ENCODE results near the gene TRMT61A.

TRMT61A gene

DNA sequence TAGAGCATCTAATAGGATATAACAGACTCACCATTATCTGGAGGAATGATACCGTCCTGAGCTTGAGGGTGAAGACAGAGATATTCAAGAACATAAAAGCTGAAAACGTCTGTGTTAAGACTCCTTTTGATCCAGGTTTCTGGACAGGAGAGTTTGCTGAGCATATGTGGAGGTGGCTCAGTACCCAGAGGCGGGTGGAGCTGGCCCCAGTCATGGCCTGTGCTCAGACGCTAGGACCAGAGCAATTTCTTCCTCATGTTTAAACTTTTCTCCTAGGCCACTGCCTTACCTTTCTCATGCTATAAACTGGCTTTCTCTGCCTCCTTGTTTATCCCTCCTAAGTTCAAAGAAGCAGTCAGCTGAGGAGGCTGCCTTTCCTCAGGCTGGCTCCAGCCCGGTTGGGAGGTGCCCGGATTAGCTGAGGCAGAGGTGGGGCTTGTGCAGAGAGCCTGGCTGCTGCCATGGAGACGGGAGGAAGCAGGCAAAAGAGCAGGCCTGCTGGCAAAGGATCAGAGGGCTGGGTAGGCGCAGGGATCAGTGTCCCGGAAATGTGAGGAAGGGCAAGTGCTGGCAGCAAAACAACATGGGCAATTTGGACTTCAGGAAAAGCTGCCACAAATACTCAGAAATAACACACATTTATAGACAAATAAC, 47.5 kb downstream of the TRMT61A start:
- DNase-seq (ENCODE audit: low read depth): peak; percentile 87
- TF ChIP-seq, protein P1, sequence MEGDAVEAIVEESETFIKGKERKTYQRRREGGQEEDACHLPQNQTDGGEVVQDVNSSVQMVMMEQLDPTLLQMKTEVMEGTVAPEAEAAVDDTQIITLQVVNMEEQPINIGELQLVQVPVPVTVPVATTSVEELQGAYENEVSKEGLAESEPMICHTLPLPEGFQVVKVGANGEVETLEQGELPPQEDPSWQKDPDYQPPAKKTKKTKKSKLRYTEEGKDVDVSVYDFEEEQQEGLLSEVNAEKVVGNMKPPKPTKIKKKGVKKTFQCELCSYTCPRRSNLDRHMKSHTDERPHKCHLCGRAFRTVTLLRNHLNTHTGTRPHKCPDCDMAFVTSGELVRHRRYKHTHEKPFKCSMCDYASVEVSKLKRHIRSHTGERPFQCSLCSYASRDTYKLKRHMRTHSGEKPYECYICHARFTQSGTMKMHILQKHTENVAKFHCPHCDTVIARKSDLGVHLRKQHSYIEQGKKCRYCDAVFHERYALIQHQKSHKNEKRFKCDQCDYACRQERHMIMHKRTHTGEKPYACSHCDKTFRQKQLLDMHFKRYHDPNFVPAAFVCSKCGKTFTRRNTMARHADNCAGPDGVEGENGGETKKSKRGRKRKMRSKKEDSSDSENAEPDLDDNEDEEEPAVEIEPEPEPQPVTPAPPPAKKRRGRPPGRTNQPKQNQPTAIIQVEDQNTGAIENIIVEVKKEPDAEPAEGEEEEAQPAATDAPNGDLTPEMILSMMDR (IDR thresholded peaks at IDR 0.05; ENCODE audit: insufficient read depth, low read depth, low read length, missing control alignments): no peak
- no peak overlapping the region for H3K4me3 ChIP-seq (ENCODE audit: low read length)

DNA sequence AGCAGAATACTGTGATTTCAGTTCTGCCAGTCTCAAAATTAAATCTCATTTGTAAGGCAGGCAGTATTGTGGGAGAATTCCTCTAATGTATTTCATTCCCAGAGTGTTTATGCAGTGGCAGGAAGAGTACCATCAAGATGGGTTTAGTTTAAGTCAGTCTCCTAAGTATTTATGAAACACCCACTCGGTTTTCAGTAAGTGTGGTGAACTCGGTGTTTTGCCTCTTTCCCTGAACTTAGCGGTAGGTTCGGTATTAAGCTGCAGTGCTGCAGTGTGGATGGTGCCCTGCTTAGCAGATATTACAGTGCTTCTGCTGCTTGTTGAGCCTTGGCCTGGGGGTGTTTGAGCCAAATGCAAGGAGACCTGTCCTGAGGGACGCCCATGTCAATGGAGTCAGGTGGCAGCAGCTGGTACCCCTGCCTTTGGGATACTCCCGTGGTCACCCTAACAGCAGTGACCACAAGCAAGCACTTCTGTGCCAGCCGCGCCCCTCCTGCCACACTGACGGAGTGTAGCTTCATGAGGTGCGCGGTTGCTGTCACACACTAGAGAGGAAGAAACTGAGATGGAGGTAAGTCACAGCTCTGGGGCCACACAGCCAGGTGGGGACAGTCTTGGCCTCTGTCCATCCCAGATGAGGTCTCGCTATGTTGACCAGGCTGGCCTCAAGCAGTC, 49.5 kb downstream of the TRMT61A start:
- no peak for DNase-seq (ENCODE audit: low read depth)
- TF ChIP-seq, protein P1 (IDR thresholded peaks at IDR 0.05; ENCODE audit: insufficient read depth, low read depth, low read length, missing control alignments): no peak
- no peak overlapping the region for H3K4me3 ChIP-seq (ENCODE audit: low read length)

DNA sequence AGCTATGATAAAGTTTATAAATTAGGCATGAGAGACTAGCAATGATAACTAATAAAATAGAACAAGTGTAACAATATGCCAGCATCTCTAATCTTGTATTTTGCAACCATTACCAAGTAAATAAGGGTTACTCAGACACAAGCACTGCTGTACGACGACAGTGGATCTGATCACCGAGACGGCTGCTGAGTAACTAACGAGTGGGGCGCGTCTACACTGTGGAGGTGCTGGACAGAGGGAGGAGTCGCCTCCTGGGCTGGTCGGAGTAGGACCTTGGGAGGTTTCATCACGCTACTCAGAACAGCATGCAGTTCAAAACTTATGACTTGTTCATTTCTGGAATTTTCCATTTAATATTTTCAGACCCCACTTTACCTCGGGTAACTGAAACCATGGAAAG, 52.2 kb downstream of the TRMT61A start:
- DNase-seq (ENCODE audit: low read depth): peak; percentile 75
- TF ChIP-seq, protein P1 (IDR thresholded peaks at IDR 0.05; ENCODE audit: insufficient read depth, low read depth, low read length, missing control alignments): no peak
- H3K4me3 ChIP-seq (ENCODE audit: low read length): no peak overlapping the region

DNA sequence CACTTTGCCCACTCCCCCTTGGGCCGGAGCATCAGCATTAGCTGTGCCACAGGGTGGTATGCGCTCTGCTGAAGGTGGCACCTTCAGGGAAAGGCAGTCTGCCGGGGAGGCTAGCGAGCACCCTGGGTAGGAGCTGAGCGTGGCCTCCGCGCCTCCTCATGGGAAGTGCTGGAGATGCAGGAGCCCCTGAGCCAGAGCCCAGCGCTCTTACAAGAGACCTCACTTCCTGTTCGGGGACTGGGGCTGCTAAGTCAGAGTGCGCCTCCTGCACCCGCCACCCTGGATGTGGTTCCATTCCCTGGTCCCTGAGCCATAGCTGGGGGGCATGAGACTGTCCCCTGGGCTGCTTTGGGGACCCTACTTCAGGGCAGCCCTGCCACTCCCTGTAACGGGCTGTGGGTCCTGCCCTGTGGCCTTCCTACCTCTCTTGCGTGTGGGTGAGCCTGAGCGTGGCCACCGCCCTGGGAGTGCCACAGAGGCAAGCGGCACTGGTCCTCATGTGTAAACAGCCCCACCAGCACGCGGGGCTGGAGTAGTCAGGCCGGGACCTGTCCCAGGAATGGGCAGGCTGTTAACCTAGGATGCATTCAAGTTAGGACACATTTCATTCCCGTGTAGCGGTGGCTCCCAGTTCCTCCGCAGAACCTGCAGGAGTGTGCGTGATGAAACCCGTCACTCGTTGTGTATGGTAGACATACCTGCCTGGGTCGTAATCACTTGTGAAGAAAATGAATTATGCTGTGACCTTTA, 53.1 kb downstream of the TRMT61A start:
- TF ChIP-seq, protein P1 (IDR thresholded peaks at IDR 0.05; ENCODE audit: insufficient read depth, low read depth, low read length, missing control alignments): no peak
- no peak overlapping the region for H3K4me3 ChIP-seq (ENCODE audit: low read length)
- DNase-seq (ENCODE audit: low read depth): peak; percentile 98

DNA sequence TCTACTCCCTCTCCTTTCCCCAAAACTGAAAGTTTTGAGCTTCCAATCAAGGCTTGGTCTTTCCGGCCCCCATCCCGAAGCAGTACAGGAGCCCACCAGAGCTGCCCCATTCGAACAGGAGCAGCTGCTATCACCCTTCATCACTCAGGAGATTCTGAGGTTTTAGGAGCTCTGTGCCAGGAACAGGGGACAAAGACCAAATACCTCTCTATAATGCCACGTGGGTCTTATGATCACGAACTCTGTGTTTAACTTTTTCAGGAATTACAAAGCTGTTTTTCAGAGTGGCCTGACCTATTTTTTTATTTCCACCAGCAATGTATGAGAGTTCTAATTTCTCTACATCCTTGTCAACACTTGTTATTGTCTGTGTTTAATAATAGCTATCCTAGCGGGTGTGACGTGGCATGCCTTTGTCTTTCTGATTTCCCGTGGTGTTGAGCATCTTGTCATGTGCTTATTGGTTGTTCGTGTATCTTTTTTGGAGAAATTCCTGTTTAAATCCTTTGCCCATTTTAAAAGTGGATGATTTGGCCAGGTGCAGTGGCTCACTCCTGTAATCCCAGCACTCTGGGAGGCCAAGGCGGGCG, 55.4 kb downstream of the TRMT61A start:
- DNase-seq (ENCODE audit: low read depth): no peak
- TF ChIP-seq, protein P1 (IDR thresholded peaks at IDR 0.05; ENCODE audit: insufficient read depth, low read depth, low read length, missing control alignments): no peak

More for the DNA sequence above, 55.4 kb downstream of the TRMT61A start:
- no peak overlapping the region for H3K4me3 ChIP-seq (ENCODE audit: low read length)

All from epithelial cell of esophagus (primary cell).